SK-N-SH treated with all-trans-retinoic acid at 6 μM for 48 hours (cell line): ENCODE measurements around the gene MUL1.

Experiments
- ATAC-seq: fragments of 200-7000 bp; cut with Tn5 transposase; 3 replicates; pipeline ENCODE4 v1.9.1; 2020; ENCODE audit warnings: mild to moderate bottlenecking, moderate library complexity
- BACH2 ChIP-seq: fragments of 250-450 bp; sonication (Bioruptor Pico); IDR thresholded peaks from 2 replicates; pipeline ENCODE4 v1.9.0; 2021; ENCODE audit warnings: mild to moderate bottlenecking, borderline replicate concordance
- CREB5 ChIP-seq: fragments of 250-450 bp; sonication (Bioruptor Pico); IDR thresholded peaks from 2 replicates; pipeline ENCODE4 v1.5.1; 2020; ENCODE audit warnings: low read depth, mild to moderate bottlenecking, moderate library complexity
- CSDC2 ChIP-seq: fragments of 250-450 bp; sonication (Bioruptor Pico); IDR thresholded peaks from 2 replicates; pipeline ENCODE4 v1.5.0; 2020; ENCODE audit warnings: mild to moderate bottlenecking, moderate library complexity
- CSRNP3 ChIP-seq: fragments of 250-450 bp; sonication (Bioruptor Pico); IDR thresholded peaks from 2 replicates; pipeline ENCODE4 v1.5.1; 2021; ENCODE audit warnings: mild to moderate bottlenecking, moderate library complexity
- ESRRG ChIP-seq: fragments of 250-450 bp; sonication (Bioruptor Pico); IDR thresholded peaks from 2 replicates; pipeline ENCODE4 v1.6.1; 2021; ENCODE audit warnings: mild to moderate bottlenecking
- ISL1 ChIP-seq: fragments of 250-450 bp; sonication (Bioruptor Pico); IDR thresholded peaks from 2 replicates; pipeline ENCODE4 v2.1.2; 2022; ENCODE audit warnings: mild to moderate bottlenecking, moderate library complexity
- OSR1 ChIP-seq: fragments of 250-450 bp; sonication (Bioruptor Pico); IDR thresholded peaks from 2 replicates; pipeline ENCODE4 v1.8.0; 2022; ENCODE audit warnings: moderate library complexity, mild to moderate bottlenecking, inconsistent platforms
- PATZ1 ChIP-seq: fragments of 250-450 bp; sonication (Bioruptor Pico); IDR thresholded peaks from 2 replicates; pipeline ENCODE4 v1.8.0; 2020; ENCODE audit warnings: mild to moderate bottlenecking, moderate library complexity, borderline replicate concordance
- POU6F1 ChIP-seq: fragments of 250-450 bp; sonication (Bioruptor Pico); IDR thresholded peaks from 2 replicates; pipeline ENCODE4 v1.8.0; 2021; ENCODE audit warnings: low read depth, mild to moderate bottlenecking, moderate library complexity, borderline replicate concordance
- PPARA ChIP-seq: fragments of 250-450 bp; sonication (Bioruptor Pico); IDR thresholded peaks from 2 replicates; pipeline ENCODE4 v1.5.0; 2020; ENCODE audit warnings: mild to moderate bottlenecking, borderline replicate concordance
- RARB ChIP-seq: fragments of 250-450 bp; sonication (Bioruptor Pico); IDR thresholded peaks from 2 replicates; pipeline ENCODE4 v1.8.0; 2021; ENCODE audit warnings: mild to moderate bottlenecking, moderate library complexity
- SNAI2 ChIP-seq: fragments of 250-450 bp; sonication (Bioruptor Pico); IDR thresholded peaks from 2 replicates; pipeline ENCODE4 v1.5.0; 2020; ENCODE audit warnings: mild to moderate bottlenecking, moderate library complexity
- TSHZ2 ChIP-seq: fragments of 250-450 bp; sonication (Bioruptor Pico); IDR thresholded peaks from 2 replicates; pipeline ENCODE4 v1.5.0; 2020; ENCODE audit warnings: mild to moderate bottlenecking, moderate library complexity
- ZFP3 ChIP-seq: fragments of 250-450 bp; sonication (Bioruptor Pico); IDR thresholded peaks from 2 replicates; pipeline ENCODE4 v1.5.0; 2020; ENCODE audit warnings: mild to moderate bottlenecking, moderate library complexity
- ZFP30 ChIP-seq: fragments of 450-650 bp; formaldehyde crosslinking; IDR thresholded peaks from 2 replicates; pipeline ENCODE4 v1.5.0; 2022; ENCODE audit warnings: mild to moderate bottlenecking, moderate library complexity
- ZNF565 ChIP-seq: fragments of 450-650 bp; formaldehyde crosslinking; conservative IDR thresholded peaks from 2 replicates; pipeline ENCODE4 v1.5.0; 2020; ENCODE audit warnings: low read depth, mild to moderate bottlenecking, moderate library complexity
- ZNF70 ChIP-seq: fragments of 450-650 bp; formaldehyde crosslinking; IDR thresholded peaks from 2 replicates; pipeline ENCODE4 v1.5.0; 2020; ENCODE audit warnings: mild to moderate bottlenecking, moderate library complexity
- ZNF8 ChIP-seq: fragments of 450-650 bp; formaldehyde crosslinking; IDR thresholded peaks from 2 replicates; pipeline ENCODE4 v1.5.0; 2020; ENCODE audit warnings: mild to moderate bottlenecking, moderate library complexity

The MUL1 gene

GRCh38 chr1:20534659-20535417 is 26.9 kb upstream of the MUL1 start (continued):
- no peak for TF ChIP-seq CREB5 (CRISPR knock-in tag)

GRCh38 chr1:20533635-20534034 is 25.7 kb upstream of the MUL1 start:
- no peak for TF ChIP-seq ISL1
- TF ChIP-seq ZNF565 (CRISPR knock-in tag) = no peak
- no peak for TF ChIP-seq ZNF8 (CRISPR knock-in tag)
- no peak for TF ChIP-seq ZNF70 (CRISPR knock-in tag)
- ATAC-seq = no peak

- no peak; the same call in 2 of the 3 replicates for ATAC-seq
These were observed 22.9 kb upstream of the MUL1 start for GRCh38 chr1:20530901-20531300.

GRCh38 chr1:20530306-20530705 is 22.4 kb upstream of the MUL1 start:
- no peak for ATAC-seq
- TF ChIP-seq PATZ1 (CRISPR knock-in tag) (no peak), CSRNP3 (CRISPR knock-in tag) (no peak), ZFP3 (CRISPR knock-in tag) (no peak), POU6F1 (CRISPR knock-in tag) (no peak), TSHZ2 (CRISPR knock-in tag) (no peak), ISL1 (no peak), ZNF70 (CRISPR knock-in tag) (no peak), ESRRG (CRISPR knock-in tag) (no peak)

More at GRCh38 chr1:20530901-20531300, 22.9 kb upstream of the MUL1 start:
- no peak for TF ChIP-seq CSDC2 (CRISPR knock-in tag)
- TF ChIP-seq SNAI2 (CRISPR knock-in tag) = no peak
- TF ChIP-seq POU6F1 (CRISPR knock-in tag) = no peak
- no peak for TF ChIP-seq ZFP30 (CRISPR knock-in tag)
- TF ChIP-seq BACH2 = no peak
- no peak for TF ChIP-seq PATZ1 (CRISPR knock-in tag)
- no peak for TF ChIP-seq OSR1 (CRISPR knock-in tag)
- TF ChIP-seq ZNF8 (CRISPR knock-in tag) = no peak
- TF ChIP-seq PPARA = no peak
- TF ChIP-seq ESRRG (CRISPR knock-in tag) = no peak
- no peak for TF ChIP-seq RARB (CRISPR knock-in tag)
- TF ChIP-seq, all 23 proteins: peak for 0
